NCI-H2196 (cell line): ENCODE results near the gene SEZ6L.
A peak's percentile ranks its signal among the peaks of the same experiment; 100 is the strongest.
"Not testable (repeated sequence)": the region's sequence is repeated elsewhere in the genome, so short reads cannot be mapped to it uniquely, and the experiment has no call there.

Experiments used
- DNase-seq: peaks from one replicate; lab custom pipeline; 2025; ENCODE audit not compliant: unreplicated experiment; lab: John Stamatoyannopoulos, UW

The SEZ6L gene

DNA sequence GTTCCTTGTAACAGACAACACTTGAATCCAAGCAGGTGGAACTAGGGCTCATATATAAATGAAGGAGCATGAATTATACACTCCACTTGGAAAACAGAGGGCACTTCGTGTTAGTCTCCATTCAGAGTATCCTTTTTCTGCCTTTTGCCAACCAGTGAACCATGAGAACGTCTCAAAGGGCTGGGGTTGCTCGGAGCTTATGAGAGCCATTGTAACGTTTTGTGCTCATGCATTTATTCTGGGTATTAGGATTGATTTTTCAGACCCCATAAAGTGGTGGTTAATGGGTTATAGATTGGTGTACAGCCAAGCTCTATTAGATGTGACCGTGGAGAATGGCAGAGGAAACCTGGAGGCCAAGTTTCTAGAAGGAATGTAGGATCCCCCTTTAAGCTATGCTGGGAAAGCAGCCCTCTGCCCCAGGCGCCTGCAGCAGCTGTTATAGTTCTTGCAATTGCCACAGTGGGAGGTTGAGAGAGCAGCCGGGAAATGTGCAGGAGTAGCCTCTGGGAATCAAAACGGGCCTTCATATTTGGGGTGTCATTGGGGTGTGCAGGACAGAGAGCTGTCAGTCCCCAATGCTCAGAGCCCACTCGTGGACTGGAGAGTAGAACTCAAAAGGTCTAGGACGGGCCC is 205.2 kb downstream of the SEZ6L start:
- no peak for DNase-seq

DNA sequence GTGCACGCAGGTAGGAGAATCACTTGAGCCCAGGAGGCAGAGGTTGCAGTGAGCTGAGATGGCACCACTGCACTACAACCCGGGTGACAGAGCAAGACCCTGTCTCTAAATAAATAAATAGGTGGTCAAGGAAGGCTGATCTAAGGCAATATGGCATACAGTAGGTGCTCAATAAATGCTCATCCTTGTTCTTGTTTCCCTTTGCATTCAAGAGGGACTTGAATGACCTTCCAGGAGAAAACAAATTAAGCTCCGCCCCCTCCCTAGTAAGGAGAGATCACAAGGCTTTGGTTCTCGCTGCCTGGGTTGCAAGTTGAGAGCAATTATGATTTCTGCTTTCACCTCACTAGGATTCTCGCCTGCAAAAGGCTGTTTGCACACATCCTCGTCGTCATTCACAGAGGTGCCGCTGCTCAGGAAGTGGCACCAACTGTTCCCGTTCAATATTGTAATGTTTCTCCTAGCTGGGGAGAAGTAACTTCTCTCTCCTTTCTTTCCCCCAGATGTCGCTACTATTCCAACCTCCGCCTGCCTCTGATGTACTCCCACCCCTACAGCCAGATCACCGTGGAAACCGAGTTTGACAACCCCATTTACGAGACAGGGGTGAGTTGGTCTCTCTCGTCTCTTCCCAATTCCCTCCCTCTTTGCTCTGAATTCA is 208.0 kb downstream of the SEZ6L start:
- no peak for DNase-seq

DNA sequence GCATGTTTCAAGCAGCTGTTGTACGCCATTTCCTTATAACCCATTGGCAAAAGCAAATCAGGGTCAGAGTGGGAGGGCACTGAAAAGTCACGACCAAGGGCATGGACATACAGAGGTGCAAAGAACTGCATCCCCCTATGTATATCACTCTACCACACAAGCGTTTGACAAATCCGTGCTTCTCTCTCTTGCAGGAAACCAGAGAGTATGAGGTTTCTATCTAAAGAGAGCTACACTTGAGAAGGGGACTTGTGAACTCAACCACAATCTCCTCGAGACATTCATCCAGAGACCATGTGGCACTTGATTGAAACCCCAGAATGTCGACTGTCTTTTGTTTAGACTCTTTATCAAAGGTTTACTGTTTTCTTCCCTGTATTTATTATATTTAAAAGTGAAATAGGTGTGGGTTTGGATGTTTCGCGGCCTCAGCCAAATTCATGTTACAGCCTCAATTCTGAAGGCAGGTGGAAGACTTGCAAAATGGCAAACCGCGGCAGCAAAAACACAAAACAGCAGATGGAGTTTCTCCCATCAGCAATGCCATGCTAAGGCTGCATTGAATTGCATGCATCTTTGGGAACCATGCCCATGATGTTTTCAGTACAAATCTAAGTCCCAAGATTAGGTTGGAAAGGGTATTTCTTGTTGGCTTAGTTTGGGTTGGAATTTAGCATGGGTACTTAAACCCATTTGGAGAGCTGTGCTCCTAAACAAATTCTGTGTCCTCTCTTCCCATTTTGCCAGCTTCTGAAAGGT is 211.0 kb downstream of the SEZ6L start:
- DNase-seq = no peak

DNA sequence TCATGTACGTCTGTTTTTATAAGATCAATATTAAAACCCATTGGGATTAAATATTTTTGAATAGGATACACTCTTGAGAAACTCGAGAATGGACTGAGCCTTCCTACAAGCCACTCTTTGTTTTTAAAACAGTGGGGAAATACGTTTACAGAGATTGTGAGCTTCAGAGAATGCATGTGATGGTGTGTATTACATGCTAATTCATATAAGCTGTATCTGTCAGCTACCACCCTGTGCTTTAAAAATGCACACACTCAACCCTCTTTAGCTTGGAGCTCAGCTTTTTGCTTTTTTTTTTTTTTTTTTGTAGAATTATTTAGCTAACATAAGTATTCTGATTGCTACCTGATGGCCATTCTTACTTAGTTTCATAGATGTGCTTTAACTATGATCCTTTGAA is 213.5 kb downstream of the SEZ6L start:
- DNase-seq = no peak

DNA sequence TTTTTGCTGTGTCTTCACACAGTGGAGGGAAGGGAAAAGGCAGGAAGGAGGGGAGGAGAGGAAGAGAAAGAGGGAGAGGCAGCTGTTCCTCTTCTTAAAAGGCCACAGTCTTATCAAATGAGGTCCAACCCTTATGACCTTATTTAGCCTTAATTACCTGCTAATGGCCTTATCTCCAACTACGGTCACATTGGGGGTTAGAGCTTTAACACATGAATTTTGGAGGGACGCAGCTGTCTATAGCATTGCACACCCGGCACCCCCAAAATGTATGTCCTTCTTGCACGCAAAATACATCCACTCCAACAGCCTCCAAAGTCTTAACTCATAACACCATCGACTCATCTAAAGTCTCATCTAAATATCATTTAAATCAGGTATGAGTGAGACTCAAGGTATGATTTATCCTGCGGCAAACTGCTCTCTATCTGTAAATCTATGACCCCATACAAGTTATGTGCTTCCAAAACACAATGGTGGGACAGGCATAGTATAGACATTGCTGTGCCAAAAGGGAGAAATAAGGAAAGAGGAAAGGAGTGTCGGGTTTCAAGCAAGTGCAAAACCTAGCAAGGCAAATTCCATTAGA is 214.8 kb downstream of the SEZ6L start:
- DNase-seq = no peak

DNA sequence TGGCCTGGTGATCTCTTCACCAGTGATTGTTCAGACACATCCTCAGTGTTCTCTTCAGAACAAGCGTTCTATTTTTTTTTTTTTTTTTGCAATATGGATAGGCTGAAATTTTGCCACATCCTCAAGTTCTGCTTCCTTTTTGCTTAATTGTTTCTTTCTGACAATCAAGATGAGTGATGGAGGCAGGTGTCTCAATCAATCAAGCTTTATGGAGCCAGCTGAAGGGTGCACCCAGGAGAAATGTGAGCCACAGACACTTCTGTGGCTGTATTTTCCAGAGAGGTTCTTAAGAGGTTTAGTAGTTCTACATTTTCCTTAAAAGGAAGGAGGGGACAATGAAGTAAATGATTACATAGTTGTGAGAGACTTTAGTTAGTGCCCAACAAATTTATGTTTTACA is 215.9 kb downstream of the SEZ6L start:
- DNase-seq = no peak

DNA sequence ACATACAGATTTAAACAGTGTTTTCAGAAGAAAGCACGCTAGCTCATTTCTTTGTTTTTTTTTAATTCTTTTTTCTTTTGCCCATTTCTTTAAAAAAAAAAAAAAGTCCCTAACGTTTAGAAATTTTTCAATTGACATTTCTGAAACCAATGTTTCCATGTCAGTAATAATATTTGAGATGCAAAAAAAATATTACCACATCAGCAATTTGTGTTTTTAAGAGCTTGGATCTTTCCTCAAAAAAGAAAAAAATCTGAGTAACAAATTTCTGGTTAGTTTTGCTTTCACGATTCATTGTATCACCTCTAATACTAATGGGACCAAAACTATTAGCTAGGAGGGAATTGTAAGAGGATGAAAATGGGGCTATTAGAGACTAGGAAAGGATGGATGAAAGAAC is 219.9 kb downstream of the SEZ6L start:
- DNase-seq = no peak

DNA sequence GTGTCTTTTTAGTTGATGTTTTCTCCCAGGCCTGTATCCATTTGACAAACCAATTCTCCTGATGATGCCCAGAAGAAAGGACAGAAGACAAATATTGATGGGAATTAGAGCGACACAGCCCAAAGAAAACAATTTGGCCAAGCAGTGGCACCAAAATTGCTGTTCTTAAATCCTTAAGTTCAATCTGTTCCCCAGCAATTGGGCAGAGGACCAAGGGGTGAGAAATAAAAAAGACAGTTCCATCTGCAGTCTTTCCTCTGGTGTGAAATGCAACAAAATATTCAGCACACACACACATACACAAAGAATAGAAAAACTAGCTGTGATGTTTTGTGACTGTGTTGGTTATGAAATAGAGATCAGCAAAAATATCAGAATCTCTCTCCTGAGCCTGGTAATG is 221.8 kb downstream of the SEZ6L start:
- DNase-seq = no peak

DNA sequence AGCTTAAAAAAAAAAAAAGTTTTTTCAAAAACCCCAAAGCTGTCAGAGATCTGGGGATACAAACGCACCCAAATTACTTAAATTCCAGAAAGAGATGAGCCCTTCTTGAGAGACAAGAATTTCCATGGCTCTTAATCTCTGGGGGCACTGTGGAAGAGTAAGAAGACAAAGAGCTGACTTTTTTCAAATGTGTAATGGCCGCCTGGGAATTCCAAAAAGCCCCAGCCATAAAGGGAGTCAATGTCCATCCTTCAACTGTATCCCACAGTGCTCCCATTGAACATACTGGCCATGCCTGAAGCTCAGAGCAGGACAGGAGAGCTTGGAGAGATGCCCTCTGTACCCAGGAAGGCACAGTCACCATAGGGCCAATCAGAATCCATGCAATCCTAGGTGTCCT is 222.4 kb downstream of the SEZ6L start:
- no peak for DNase-seq

DNA sequence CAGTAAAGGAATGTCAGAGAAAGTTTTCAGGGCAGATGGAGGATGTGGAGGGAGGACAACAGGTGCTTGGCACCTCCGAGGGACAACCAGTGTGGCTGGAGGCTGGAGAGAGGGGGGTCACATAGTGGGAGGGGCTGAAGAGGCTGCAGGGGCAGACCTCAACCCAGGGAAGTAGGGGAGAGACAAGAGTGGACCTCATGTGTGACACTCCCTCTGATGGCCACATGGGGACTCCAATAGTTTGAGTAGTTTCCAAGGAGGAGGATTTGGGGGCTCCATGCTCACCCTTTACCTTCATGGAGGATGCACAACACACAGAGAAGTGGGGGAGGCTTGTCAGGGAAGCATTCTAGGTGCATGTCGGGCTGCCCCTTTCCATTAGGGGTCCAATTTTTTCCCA is 224.7 kb downstream of the SEZ6L start:
- DNase-seq = no peak

DNA sequence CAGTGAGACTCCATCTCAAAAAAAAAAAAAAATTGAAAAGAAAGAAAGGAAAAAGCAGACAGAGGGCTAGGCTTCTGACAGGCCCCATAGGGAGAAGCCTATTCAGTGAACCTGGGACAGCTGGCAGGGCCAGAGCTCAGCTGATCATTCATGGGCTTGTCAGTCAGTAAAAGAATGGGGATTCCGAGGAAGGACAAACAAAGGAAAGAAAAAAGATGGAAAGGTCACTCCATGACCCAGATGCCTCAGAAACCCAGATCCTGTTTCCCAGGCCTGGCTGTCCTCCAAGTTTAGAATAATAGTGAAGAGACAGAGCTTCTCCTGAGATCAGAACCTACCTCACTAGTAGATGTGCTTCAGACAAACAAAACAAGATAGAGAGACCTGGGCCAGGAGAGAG is 225.5 kb downstream of the SEZ6L start:
- peak; percentile 28 for DNase-seq

DNA sequence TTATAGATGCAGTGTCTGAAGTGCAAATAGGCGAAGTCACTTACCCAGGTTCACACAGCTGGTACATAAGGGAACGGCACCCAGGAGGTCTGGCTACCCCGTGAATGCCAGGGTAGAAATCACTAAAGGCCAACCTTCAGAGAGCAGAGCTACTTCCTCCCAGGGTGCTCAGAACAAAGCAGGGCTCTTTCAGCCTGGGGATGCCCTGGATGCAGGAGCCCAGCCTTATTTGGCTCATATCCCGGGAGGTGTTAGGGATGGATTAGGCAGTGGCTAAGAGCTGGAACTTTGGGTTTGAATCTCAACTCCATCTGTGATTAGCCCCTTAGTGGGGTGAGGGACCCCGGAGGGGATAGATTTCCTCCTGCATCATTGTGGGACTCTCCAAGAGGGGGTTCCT is 226.7 kb downstream of the SEZ6L start:
- no peak for DNase-seq

DNA sequence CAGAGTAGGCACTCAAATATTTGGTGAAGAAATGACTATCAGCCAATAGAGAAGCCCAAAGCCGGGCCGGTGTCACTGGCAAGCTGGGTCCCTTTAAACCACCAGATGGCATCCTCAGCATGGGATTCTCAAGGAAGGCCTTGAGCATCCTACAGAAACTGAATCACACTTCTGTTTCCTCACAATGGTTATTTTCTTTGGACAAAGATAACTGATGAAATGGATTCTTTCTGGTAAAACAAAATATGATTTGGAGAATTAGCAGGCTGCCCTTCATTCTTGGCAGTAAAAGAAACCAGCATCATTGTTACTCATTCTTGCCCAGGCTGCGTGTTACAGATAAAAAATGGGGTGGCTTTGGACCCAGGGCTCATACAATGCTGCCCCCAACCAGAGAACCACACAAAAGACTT is 229.5 kb downstream of the SEZ6L start:
- peak; percentile 39 for DNase-seq

DNA sequence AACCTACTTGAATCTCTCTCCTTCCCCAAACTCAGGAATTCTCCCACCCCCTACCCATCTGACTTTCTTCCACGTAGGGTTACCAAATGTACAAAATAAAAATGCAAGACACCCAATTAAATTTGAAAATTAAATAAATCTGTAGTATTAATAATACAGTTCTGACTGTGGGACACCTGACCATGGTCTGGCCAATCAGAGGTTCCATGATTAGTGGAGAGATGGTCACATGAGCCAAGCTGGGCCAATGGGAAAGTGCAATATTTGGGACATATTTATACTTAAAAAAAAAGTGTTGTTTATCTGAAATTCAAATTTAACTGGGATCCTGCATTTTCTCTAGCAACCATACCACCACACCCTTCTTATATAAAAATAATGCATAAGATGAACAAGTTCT is 230.0 kb downstream of the SEZ6L start:
- no peak for DNase-seq

DNA sequence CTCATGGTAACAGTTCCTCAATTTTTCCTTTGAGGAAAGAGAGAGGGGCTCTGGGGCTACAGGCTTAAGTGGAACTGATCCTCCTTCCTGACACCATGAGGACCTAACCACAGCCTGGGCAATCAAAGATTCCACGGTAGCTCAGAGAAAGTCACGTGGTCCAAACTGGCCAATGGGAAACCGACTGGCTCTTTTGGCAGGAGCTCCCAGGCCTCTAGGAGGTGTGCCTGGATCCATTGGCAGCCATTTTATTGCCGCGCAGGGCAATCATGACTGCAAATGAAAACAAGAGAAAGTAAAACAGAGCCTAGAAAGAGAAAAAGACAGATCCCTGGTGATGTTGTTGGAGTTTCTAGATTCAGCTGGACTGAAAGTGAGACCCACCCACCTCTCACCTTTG is 232.5 kb downstream of the SEZ6L start:
- DNase-seq = no peak

DNA sequence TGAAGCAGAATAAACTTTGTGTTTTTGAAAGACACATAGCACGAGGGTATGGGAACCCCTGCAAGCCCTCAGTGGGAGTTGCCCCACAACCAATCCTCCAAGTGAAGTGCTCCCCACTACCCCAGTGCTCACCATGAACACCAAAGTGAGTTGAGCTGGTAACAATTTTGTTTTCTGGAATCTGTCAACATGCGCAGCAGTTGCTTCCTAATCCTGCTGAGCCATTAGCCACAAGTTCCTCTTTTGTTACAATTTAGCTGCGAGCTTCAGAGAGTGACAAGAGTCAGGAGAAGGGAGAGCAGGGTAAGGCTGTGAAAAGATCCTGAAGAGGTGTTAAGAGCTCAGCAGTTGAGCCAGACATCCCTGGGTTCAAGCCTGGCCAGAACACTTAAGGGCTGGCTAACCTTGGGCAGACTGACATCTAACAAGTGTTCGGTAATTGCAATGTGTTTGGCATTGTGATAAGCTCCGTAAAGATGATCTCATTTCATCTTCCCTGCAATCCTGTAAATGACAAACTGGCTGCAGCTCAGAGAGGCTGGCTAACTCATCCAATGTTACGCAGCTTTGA is 235.7 kb downstream of the SEZ6L start:
- no peak for DNase-seq

DNA sequence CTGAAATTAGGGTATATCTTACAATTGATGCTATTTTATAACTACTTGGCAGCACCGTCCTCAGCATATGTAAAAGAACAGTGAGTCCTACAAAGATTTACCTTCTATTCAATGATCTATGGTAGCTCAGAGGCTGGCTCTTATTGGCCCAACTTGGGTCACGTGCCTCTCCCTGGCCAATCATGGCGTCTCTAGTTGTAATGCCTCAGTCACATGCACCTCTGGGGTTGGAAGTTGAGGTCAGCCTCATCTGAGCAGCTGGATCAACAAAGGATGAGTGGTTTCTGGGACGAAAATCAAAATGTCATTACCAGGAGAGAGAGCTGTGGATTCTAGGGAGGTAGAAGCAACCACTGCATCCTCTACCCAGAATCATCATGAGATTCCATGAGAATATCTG is 236.9 kb downstream of the SEZ6L start:
- DNase-seq = peak; percentile 72

DNA sequence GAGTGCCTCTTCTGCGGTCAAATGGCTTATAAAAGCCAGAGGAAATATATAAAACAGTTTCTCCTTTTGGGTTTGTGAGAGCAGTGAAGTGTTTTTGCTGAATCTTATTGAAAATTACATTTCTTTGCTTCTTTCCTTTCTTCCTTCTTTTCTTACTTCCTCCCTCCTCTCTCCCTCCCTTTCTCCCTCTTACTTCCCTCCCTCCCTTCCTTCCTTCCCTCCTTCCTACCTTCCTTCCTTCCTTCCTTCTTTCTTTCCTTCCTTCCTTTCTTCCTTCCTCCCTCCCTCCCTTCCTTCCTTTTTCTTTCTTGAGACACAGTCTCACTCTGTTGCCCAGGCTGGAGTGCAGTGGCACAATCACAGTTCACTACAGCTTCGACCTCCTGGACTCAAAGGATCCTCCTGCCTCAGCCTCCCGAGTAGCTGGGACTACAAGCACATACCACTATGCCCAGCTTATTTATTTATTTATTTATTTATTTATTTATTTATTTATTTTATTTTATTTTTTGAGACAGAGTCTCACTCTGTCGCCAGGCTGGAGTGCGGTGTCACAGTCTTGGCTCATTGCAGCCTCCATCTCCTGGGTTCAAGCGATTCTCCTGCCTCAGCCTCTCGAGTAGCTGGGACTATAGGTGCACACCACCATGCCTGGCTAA is 239.4 kb downstream of the SEZ6L start:
- DNase-seq = not testable (repeated sequence)

DNA sequence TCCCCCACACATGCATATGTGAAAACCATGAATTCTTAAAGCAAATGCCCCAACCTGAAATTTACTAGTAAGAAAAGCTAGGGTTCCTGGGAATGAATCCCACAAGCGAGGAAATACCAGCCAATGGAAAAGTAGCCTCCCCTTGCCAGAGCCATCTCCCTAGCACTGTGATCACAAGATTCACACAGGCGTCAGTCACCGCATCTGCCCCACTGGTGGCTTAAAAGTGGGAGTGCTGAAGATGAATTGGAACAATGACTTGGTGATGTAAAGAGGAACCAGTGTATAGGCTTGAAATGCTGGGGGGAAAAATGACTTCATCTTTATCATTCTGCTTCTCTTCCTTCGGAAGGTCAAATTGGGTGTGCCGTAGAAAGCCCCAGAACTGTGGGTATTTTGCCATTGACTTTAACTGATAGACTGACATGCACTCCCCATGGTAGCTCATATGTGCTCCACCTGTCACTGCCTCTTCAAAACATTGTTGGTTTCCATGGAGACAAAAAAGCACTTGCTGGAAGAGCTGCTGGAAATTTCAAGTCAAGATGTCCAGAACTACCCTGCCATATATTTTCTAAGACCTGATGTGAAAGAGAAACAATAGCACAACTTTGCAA is 240.6 kb downstream of the SEZ6L start:
- DNase-seq = no peak

DNA sequence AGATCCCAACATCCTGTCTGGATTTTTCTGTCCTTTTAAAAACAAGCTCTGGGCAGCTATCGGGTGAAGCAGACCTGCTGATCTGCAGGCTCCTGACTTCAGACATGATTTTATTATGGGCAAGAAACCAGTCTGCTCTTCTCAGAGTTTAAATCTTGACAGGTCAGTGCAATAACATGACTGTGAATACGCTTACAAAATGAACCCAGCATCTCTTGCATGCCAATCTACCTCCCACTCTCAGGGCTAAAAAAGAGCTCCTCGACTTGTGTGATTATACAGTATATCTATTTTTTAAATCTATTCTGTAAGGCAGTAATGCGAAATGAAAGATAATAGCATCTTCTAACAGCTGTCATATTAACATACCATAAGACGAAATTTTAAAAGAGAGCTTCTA is 241.1 kb downstream of the SEZ6L start:
- no peak for DNase-seq

DNA sequence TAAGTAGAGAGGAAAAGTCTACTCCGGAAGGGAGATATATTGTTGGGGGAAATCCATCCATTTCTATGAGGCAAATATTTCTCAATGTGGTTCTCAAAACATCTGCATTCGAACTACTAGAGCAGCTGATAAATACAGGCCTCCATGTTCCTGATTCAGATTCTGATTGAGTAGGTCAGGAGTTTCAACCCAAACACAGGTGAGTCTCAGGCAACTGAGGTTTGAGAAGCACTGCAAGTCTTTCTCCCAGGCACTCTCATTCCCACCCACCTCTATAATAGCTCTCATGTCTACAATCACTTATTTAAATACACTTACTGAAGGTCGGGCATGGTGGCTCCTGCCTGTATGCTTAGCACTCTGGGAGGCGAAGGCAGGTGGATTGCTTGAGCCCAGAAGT is 245.1 kb downstream of the SEZ6L start:
- DNase-seq = no peak
